HS-5 (cell line): ENCODE results near the gene SLC24A4.
"Not testable (repeated sequence)": the region's sequence is repeated elsewhere in the genome, so short reads cannot be mapped to it uniquely, and the experiment has no call there.

ENCODE experiments used
- DNase-seq: peaks from one replicate; pipeline ENCODE4 v3.0.0-alpha.2; 2012; ENCODE audit warnings: low read depth

The SLC24A4 gene

DNA sequence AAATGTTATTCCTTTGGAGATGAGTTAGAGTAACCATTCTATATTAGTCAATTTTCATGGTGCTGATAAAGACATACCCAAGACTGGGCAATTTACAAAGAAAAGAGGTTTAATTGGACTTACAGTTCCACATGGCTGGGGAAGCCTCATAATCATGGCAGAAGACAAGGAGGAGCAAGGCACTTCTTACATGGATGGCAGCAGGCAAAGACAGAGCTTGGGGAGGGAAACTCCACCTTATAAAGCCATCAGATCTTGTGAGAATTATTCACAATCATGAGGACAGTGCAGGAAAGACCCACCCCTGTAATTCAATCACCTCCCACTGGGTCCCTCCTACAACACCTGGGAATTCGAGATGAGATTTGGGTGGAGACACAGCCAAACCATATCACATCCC, 79.5 kb downstream of the SLC24A4 start:
- DNase-seq: not testable (repeated sequence)

DNA sequence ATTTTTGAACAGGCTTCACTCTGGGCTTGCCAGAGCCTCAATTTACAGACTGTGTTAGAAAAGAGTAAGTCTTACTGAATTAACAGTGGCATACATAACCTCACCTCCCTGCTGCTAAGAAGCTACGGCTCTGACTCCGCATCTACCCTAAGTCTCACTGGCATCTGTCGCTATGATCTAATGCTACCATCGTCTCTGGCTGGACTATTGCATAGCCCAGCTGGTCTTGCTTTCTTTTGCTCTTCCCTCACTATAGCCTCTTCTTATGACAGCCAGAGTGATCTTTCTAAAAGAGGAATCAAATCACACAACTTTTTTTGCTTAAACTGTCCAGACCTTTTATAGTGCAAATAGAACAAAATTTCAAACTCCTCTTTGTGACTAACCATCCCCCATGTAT, 81.1 kb downstream of the SLC24A4 start:
- no peak for DNase-seq

DNA sequence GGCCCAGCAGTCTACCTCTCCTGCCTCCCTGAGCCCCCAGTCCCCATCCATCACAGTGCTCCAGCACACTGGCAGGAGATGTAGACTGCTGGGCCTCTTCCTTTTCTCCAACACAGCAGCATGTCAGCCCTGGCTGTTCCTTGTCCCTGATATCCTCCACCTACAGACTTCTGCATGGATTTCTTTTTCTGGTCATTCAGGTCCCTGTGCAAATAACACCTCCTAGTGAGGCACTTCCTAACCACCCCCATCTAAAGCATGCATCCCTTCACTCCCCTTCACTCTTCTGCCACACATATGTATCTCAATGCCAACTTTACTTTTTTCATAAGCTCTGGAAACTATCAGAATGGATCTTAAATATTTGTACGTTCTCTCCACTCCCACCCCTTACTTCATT, 81.5 kb downstream of the SLC24A4 start:
- DNase-seq: no peak

DNA sequence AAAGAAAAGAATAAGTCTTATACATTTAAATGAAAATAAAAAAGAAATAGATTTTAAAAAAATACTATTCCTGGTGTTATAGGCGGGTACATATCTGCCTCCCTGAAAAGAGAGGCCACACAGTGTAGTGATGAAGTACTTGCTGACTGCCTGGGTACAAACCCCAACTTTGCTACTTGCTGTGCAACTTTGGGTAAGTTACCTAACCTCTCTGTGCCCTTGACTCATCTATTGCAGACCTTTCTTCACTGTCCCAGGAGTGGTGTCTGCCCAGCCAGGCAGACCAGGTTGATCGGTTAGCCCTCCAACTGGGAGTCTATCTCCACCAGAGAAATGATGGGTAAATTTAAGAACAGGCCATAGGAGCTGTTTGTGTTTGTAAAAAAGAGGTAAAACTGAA, 82.0 kb downstream of the SLC24A4 start:
- DNase-seq: no peak

DNA sequence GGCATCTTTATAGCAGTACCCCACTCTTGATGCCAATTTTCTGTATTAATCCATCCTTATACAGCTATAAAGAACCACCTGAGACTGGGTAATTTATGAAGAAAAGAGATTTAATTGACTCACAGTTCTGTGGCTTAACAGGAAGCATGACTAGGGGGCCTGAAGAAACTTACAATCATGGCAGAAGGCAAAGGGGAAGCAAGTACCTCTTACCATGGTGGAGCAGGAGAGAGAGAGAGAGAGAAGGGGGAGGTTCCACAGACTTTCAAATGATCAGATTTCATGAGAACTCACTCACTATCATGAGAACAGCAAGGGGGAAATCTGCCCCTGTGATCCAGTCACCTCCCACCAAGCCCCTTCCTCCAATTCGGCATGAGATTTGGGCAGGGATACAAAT, 84.4 kb downstream of the SLC24A4 start:
- no peak for DNase-seq

DNA sequence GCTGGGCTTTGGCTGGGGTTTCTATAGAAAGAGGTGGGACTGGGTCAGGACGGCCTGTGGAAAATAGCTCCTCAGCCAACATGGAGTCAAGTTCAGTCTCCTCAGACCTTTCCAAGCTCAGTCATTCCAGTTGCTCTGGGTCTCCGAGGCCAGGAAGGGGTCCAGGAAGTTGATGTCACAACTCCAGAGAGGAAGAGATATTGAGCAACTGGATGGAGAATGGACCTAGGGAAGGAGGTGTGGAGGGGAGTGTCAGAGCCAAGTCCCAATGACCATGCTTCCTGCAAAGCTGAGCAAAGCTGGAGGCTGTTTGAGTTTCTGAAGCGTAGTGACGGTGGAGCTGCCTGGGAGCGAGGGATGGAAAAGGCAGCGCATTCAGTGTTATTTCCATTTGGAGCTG, 86.1 kb downstream of the SLC24A4 start:
- DNase-seq: no peak

DNA sequence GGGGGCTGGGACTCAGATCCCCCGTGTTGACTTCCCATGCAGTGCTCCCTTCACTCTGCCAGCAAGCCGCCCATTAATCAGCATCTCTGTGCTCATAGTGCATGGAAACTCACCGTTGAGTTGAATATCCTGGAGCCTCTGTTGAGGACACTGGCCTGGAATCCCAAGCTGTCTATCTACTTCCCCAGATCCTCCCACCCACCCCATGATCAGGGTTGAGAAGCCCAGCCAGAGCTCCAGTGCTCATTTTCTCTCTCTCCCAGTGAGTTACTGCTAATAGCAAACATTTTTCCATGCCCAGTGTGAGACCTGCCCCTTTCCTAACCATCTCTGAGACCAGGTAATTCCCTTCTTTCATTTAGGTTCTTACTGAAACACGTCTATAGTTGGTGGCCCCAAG, 88.2 kb downstream of the SLC24A4 start:
- no peak for DNase-seq

DNA sequence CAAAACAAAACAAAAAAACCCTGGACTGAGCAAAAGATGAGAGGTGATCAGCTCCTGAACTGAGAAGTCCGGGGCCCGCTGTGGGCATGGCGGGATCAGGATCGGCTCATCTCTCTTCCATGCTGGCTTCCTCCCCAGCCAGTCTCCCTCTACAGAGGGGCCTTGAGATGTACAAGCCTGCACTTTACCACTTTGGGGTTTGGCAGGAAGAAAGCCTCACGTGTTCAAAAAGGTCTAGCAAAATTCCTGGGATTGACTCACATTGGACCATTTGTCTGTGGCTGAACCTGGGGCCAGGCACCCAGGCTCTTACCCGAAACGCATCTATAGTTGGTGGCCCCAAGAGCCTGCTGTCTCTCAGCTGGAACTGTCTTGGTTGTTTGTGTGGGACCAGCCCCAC, 89.0 kb downstream of the SLC24A4 start:
- no peak for DNase-seq

DNA sequence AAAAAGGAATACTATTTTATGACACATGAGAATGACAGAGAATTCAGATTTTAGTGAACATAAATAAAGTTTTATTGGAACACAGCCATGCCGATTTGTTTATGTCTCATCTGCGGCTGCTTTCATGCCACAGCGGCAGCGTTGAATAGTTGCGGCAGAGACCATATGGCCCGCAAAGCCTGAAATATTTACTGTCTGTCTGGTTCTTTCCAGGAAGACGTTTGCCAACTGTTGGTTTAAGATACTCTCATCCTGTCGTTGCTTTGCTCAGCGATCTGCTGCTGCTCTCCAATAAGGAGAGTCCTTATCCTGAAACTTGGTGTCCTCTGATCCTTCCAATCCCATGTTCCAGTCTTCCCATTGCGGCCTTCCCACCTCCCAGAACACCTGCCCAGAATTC, 89.9 kb downstream of the SLC24A4 start:
- no peak for DNase-seq

DNA sequence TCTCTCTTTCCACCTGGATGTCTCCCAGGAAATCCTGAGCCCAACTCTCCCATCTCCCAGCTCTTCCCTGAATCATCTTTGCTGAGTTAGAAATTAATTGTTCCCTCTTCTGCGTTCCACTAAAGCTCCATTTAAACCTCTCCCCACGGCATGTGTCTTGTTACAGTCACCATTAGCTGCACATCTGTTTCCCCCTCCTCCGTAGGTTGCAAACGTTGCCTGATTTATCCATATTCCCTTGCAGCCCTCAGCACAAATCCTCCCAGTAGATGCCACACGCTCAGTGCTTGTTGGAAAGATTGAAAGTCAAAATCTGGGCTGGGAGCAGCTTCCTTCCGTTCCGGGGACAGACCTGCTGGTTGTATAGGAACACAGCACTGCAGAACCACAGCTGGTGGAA, 90.4 kb downstream of the SLC24A4 start:
- DNase-seq: no peak

DNA sequence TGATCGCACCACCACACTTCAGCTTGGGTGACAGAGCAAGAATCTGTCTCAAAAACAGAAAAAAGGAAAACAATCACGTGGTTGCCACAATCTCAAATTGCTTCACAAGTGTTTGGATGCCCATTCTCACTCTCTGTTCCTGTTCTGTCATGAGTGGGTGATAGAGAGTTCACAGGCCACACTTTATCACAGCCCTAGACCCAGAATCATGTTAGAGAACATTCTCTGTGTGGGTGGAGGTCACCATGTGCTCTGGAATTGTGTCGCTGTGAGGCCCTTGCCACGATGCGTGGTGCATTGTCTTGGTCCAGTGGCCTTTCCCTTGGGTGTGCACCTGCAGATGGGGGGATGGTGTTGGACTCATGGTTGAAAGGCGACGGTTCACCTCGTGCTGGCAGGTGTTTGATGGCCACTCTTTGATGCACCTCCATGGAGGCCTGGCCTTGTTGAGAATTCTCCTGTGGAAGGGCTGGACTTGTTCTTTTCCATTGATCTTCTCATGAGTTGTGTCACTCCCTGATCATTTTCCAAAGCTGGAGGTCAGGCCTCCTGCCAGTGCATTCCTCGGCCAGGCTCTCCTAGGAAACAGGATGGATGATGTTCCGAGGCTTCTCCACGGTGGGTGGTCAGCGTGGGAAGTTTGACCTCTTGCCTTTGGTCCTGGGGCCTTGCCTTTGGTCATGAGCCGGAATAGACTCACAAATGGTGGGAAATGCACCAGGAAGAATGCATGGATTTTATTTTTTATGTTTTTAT, 91.9 kb downstream of the SLC24A4 start:
- no peak for DNase-seq

DNA sequence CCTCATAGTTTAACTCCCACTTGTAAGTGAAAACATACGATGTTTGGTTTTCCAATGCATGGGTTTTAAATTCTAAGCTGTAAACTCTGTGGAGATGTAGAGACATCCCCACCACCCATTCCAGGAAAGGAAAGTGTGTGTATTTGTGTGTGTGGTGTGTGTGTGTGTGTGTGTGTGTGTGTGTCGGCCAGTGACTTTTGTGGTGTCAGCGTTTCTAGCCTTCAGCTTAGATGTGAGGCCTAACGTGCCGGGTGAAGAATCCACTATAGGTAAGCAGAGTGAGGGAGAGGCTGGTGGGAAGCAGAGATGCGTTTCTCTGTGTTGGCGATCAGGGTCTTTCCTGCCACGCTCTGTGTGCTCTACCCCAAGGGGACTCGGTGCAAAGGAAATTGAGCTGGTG, 93.0 kb downstream of the SLC24A4 start:
- DNase-seq: no peak

DNA sequence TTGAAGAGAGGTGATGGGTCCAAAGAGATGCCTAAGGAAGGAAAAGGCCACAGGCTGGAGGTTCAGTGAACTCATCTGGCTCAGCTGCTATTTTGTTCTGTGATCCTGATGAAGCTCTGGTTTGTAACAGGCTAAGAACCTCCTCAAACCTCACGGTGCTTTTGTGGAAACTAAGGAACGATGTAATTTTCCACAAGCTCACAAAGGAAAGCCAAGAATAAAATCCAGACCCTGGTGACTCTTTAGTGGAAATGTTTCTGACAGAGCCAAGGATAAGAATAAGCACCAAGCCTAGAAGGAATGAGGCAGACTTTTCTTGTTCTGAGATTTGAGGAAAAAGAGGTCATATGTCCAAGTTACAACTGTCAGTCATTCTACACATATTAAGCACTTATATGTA, 93.6 kb downstream of the SLC24A4 start:
- no peak for DNase-seq

DNA sequence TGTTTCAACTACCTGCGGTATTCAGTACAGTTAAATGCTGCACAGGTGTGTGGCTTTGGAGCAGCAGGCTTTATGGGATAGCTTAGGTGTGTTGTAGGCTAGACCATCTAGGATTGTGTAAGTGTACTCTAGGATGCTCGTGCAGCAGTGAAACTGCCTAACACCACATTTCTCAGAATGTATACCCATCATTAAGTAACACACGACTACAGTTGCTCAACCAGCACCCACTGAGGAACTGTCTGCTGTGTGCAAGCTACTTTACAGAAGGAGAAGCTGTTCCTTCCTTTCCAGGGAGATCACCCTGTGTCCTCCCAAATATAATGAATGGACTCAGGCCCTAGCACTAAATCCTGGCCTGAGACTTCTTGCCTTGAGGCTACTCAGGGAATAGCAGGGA, 94.8 kb downstream of the SLC24A4 start:
- DNase-seq: no peak

DNA sequence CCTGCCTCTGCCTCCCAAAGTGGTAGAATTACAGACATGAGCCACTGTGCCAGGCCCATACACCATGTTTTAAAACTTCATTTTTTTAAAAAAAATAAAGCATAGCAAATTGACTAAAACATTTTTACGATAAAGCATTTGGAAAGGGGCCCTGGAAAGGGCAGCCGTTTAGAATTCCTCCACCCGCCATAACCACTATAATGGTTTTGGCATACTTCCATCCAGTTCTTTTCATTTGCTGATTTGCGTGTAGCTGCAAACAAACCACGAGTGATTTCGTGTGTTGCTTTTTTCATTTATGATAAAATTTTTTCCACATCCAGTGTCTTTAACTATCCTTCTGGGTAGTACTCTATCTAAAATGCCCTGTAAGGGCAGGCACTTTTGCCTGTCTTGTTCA, 98.8 kb downstream of the SLC24A4 start:
- no peak for DNase-seq

DNA sequence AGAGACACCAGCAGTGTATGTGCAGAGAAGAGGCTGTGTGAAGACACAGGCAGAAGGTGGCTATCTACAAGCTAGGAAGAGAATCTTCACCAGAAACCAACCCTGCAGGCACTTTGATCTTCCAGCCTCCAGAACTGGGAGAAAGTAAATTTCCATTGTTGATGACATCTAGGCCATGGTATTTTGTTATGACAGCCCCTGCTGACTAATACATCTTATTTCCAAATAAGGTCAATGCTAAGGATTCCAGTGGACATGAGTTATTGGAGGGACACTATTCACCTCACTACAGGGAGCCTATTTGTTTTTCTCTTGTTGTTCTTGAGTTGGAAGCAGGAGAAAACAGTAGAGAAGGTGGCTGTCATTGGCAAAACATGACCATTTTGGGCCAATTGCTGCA, 102.1 kb downstream of the SLC24A4 start:
- DNase-seq: peak; percentile 25

DNA sequence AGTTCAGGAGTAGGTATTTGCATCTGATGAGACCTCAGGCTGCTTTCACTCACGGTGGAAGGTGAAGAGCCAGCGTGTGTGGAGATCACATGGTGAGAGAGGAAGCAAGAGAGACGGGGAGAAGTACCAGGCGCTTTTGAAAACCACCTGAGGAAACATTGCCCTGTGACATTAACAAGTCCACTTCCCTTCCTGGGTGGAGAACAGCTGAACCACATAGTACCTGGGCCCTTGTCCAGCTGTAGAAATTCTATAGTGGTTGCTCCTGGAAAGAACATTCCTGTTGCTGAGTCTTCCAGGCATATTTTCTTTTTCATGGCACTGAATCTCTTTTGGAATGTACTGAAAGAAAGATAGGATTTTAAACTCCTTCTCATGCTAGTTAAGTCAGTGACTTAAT, 103.3 kb downstream of the SLC24A4 start:
- no peak for DNase-seq

DNA sequence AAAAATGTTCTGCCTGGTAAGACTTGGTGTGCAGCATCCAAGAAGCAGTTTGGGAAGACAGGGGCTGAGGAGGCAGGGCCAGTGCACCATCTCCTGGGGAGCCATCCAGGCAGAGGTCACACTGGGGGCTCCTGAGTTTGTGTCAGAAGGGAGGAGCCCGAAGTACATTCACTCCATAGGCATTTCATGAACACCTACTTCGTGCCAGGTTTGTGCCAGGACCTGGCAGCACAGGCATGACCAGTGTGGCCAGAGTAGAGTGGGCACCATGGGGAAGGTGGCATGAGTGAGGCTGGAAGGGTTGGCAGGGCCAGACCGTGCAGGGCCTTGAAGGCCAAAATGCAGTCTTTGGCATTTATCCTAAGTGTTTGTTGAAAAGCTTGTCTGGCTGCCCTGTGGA, 104.1 kb downstream of the SLC24A4 start:
- DNase-seq: no peak

DNA sequence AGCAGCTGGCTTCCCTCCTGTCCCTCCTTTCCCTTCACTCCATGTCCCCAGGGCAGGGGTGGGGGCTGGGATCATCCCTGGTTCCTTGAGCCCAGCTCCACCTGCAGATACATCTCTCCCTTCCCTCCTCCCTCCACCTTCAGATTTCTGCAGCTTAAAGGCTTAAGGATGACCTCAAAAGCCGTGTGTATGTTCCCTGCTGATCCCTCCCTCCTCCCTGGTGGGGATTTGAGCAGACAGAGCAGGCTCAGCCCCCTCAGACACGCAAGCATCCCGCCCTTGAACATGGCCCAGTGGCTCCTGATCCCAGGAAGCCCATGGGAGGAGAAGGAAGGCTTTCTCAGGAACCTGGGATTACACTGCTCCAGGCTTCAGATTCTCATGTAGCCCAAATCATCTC, 107.7 kb downstream of the SLC24A4 start:
- DNase-seq: no peak

DNA sequence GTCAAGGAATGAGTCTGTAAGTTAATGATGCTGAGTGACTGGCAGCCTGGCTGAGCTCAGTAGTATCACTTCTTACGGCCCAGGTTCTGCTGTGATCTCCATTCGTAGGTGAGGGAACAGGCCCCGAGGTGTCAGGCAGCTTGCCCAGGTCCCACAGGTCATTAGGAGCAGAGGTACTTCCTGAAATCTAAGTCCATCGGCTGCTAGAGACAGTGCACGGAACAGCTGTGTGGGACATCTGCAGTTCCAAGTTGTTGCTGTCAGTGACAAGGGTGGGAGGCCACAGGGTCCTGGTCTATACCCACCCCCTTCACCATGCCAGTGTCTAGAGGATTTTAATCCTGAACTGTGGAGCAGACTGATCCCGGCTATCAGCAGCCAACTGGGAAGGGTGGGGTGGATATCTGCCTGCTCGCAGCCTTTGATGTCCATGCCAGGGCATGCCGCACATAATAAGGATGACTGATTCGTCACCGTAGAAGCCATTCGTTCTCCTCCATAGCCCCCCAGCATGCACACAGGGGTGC, 108.3 kb downstream of the SLC24A4 start:
- DNase-seq: no peak

DNA sequence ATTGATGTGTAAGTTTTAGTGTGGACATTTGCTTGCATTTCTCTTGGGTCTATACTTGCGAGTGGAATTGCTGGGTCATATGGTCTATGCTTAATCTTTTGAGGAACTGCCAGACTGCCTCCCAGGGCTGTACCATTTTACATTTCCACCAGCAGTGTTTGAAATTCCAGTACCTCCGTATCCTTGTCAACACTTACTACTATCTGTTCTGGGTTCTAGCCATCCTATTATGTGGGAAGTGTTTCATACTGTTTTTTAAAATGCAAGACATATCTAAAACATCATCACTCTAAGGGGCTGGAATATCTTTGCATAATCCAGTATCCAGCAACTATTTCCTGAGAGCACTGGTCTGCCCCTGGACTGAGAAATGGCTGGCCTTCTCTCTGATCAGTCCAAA, 110.4 kb downstream of the SLC24A4 start:
- no peak for DNase-seq

DNA sequence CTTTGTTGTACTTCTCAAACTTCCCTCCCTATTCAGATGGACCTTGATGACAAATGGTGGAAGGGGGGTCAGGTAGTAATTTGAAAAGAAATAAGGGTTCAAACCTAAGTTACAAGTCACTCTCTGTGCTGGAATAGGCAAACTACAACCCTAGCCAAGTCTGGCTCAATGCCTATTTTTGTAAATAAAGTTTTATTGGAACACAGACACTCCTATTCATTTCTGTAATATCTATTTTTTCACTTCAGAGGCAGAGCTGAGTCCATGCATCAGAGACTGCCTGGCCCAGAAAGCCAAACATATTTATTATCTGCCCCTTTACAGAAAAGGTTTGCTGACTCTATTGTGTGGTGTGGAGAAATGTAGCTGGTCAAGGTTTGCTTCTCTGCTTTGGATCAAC, 112.2 kb downstream of the SLC24A4 start:
- no peak for DNase-seq

DNA sequence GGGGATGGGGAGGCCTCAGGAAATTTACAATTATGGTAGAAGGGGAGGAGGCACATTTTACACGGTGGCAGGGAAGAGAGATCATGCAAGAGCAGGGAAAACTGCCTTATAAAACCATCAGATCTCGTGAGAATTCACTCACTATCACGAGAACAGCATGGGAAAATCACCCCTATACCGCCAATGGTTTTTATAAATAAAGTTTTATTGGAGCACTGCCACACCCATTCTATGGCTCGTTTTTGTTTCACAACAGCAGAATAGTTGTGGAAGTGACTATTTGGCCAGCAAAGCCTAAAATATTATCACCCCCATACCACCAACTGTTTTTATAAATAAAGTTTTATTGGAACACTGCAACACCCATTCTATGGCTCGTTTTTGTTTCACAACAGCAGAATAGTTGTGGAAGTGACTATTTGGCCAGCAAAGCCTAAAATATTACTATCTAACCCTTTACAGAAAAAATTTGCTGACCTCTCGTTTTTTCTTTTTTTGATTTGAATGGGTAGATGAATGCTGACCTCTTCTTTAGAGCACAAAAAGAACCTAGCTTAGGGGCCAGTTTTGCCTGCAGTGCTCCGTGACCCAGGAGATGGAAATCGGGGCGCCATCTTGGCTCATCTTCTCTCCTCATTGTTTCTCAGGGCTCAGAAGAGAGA, 113.3 kb downstream of the SLC24A4 start:
- DNase-seq: no peak

DNA sequence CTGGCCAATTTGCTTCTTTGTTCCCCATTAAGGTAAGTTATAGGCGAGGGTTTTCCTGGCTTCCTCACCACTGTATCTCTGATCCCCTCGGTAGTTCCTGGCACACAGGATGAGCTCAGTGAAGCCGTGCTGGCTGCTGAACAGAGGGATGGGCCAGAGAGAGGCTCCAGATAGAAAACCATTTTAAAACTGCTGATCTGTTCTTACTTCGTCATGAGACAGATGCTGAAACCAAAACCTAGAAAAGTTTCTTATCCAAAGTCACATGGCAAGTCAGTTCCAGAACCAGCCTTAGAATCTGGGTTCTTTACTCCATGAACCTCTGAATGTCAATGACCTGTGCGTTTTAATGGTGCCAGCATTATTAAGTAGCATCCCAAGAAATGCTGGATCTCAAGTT, 114.3 kb downstream of the SLC24A4 start:
- DNase-seq: no peak
